GM19099 (cell line): ENCODE measurements around the gene PPP1R1C.

Experiments used
- POLR2A ChIP-seq: IDR thresholded peaks from 3 replicates; pipeline ENCODE4 v1.6.1; 2011; ENCODE audit warnings: low read depth; ENCODE audit not compliant: insufficient read length; ENCODE audit errors: extremely low read depth

The PPP1R1C gene

GRCh38 chr2:182142062-182142461 lies 156.4 kb downstream of the PPP1R1C start:
- TF ChIP-seq POLR2A, result no peak

GRCh38 chr2:182144041-182144775 lies 158.6 kb downstream of the PPP1R1C start:
- no peak for TF ChIP-seq POLR2A

DNA sequence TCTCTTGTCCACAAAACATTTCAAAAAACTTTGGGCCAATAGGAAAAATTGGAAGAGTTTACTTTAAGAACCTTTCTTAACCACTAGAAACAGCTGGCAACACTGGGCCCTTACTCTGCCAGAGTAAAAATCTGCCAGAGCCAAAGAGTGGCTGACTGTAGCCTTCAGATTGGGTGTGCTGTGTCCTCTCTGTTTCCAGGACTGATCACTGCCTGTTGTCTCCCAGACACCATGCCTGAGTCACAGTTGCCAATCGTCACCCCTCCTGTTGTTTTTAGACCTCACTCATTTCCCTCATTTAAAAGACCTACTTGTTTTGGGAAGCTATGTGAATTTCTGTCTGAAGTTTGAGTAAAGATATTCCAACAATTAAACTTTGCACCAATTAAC lies 159.1 kb downstream of the PPP1R1C start:
- no peak for TF ChIP-seq POLR2A

- TF ChIP-seq POLR2A, result no peak
These were observed 162.7 kb downstream of the PPP1R1C start for GRCh38 chr2:182148344-182148743.

DNA sequence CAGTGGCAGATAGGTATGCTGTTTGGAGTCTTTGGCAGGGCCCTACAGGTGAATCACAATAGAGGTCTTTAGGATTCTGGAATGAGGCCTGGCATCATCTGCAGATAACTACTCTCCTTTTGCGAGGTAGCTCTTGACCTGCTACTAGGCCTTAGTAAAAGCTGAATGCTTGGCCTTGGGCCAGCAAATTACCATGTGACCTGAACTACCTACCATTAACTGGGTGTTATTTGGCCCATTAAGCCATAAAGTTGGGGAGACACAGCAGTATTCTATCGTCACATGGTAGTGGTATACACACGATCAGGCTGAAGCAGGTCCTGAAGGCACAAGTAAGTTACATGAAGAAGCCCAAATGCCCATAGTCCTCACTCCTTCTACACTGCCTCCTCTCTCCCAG lies 178.2 kb downstream of the PPP1R1C start:
- TF ChIP-seq POLR2A, result no peak

GRCh38 chr2:182164686-182165085 lies 179.0 kb downstream of the PPP1R1C start:
- no peak for TF ChIP-seq POLR2A

DNA sequence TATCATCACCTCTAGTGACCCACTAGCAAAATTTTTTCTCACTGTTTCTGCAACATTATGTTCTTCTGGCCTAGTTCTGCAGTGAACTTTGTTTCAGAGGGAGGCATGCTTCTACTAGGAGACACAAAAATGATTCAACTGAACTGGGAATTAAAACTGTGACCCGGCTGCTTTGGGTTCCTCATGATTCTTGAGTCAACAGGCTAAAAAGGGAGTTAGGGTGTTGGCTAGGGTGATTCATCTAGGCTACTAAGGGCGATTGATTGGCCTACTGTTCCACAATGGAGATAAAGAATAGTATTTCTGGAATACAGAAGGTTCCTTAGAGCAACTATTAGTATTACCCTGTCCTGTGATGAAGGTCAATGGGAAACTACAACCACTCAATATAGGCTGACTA lies 179.5 kb downstream of the PPP1R1C start:
- TF ChIP-seq POLR2A, result no peak

DNA sequence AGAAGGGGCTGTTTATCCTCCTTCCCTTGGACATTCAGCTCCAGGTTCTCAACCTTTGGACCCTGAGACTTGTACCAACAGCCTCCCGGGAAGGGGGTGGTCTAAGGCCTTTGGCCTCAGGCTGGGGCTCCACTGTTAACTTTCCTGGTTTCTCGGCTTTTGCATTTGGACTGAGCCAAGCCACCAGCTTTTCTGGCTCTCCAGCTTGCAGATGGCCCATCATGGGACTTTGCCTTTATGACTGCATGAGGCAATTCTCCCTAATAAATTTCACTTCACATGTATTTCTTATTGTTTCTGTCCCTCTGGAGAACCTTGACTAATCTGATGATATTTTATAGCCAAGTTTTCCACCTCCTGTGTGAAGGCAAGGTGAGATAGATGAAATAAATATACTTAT lies 180.8 kb downstream of the PPP1R1C start:
- no peak for TF ChIP-seq POLR2A

DNA sequence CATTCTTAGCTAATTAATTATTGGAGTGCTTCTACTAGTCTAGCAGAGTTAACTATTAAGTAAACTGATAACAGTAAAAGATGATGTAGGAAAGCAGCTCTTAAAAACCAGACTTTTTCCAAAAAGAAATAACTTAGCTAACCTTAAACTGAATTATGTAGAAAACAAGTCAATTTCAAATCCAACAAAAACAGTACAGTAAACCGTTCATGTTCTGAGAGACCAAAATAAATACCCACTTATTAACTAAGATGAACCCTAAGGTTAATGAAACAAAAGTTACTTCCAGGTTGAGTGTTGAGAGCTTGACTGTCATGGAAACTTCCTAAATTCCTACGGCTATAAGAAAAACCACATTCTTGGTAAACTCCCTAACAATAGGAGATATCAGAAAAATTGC lies 181.2 kb downstream of the PPP1R1C start:
- TF ChIP-seq POLR2A, result no peak
